ENCODE measurements around the gene ACER2. TPM values are rescaled to one million over a fixed set of nuclear protein-coding genes. Genes with fewer than 3 reads are reported as not detected.

Gene ACER2
- total and polyA plus RNA-seq, 10 of the 15 experiments (the other 5 are each of a cell fraction or from before 2014, with no cell fraction given) = 0.07 to 3.1 (median 2.2) TPM

DNA sequence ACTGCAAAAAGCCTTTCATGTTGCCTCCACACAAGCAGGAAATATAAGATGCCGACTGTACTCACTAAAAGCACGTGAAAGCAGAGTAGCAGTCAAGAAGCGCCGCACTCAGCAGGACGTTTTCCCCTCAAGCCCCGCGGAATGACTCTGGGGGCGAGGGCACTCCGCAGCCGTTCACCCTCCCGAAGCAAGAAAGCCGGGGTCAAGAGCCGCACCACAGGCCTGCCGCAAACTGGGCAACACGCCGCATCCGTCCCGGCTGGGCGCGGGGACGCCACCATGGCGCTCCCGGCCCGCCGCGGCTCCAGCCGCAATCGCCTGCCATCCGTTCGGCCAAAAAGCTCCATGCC, 29.1 kb upstream of the ACER2 start (continued):
- TF ChIP-seq, protein P1, sequence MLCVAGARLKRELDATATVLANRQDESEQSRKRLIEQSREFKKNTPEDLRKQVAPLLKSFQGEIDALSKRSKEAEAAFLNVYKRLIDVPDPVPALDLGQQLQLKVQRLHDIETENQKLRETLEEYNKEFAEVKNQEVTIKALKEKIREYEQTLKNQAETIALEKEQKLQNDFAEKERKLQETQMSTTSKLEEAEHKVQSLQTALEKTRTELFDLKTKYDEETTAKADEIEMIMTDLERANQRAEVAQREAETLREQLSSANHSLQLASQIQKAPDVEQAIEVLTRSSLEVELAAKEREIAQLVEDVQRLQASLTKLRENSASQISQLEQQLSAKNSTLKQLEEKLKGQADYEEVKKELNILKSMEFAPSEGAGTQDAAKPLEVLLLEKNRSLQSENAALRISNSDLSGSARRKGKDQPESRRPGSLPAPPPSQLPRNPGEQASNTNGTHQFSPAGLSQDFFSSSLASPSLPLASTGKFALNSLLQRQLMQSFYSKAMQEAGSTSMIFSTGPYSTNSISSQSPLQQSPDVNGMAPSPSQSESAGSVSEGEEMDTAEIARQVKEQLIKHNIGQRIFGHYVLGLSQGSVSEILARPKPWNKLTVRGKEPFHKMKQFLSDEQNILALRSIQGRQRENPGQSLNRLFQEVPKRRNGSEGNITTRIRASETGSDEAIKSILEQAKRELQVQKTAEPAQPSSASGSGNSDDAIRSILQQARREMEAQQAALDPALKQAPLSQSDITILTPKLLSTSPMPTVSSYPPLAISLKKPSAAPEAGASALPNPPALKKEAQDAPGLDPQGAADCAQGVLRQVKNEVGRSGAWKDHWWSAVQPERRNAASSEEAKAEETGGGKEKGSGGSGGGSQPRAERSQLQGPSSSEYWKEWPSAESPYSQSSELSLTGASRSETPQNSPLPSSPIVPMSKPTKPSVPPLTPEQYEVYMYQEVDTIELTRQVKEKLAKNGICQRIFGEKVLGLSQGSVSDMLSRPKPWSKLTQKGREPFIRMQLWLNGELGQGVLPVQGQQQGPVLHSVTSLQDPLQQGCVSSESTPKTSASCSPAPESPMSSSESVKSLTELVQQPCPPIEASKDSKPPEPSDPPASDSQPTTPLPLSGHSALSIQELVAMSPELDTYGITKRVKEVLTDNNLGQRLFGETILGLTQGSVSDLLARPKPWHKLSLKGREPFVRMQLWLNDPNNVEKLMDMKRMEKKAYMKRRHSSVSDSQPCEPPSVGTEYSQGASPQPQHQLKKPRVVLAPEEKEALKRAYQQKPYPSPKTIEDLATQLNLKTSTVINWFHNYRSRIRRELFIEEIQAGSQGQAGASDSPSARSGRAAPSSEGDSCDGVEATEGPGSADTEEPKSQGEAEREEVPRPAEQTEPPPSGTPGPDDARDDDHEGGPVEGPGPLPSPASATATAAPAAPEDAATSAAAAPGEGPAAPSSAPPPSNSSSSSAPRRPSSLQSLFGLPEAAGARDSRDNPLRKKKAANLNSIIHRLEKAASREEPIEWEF (IDR thresholded peaks at IDR 0.05; ENCODE audit: insufficient replicate concordance, low read depth, low read length) = no peak
- no peak; the same call in 1 of the 2 replicates for TF ChIP-seq LARP7 (IDR thresholded peaks at IDR 0.05)
- no peak for TF ChIP-seq ZNF384 (IDR thresholded peaks at IDR 0.05; ENCODE audit: borderline replicate concordance, low read depth, low read length)
- no peak for TF ChIP-seq MTA3 (IDR thresholded peaks at IDR 0.05; ENCODE audit: borderline replicate concordance, low read length)
- no peak for TF ChIP-seq CREB1 (IDR thresholded peaks at IDR 0.05; ENCODE audit: low read depth)
- TF ChIP-seq TCF7 (IDR thresholded peaks at IDR 0.05; ENCODE audit: borderline replicate concordance) = no peak
- TF ChIP-seq, protein P2, sequence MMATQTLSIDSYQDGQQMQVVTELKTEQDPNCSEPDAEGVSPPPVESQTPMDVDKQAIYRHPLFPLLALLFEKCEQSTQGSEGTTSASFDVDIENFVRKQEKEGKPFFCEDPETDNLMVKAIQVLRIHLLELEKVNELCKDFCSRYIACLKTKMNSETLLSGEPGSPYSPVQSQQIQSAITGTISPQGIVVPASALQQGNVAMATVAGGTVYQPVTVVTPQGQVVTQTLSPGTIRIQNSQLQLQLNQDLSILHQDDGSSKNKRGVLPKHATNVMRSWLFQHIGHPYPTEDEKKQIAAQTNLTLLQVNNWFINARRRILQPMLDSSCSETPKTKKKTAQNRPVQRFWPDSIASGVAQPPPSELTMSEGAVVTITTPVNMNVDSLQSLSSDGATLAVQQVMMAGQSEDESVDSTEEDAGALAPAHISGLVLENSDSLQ (IDR thresholded peaks at IDR 0.05) = no peak
- TF ChIP-seq IKZF1 (conservative IDR thresholded peaks at IDR 0.05) = no peak

Measured in GM12878 (cell line).